Measurements from ENCODE around the gene OTOG. TPM values are rescaled to one million over a fixed set of nuclear protein-coding genes. Genes with fewer than 3 reads are reported as not detected.

Gene OTOG
- total and polyA plus RNA-seq, 4 donors, result not detected

DNA sequence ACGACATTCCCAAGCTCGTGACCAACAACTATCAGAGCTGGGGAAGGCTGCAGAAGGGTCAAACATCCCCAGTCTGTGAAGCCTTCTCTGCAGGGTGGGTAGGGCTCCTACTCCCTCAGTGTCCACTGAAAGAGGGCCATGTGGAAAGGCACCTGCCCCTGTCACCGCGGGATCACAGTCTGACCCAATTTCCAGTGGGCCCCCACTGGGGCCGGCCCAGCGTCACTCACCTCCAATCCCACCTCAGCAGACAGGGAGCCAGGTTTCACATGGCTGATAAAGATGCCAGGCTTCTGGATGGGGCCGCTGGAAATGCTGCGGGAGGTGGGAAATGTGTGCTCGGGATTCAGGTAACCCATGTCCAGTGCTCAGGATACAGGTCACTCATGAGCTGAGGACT is 22.8 kb upstream of the OTOG start:
- Histone ChIP-seq H3K27me3 (ENCODE audit: control insufficient read depth in 1 of 2, insufficient read depth in 2 of 2, low read length in 1 of 2) (no peaks in the 10 kb centered on the region), H3K9me3 (ENCODE audit: control insufficient read depth, low read length) (no peaks in the 10 kb centered on the region), H3K4me3 (ENCODE audit: low read length in 2 of 2) (no peak overlapping the region), H3K27ac (ENCODE audit: low read depth in 1 of 2, low read length in 2 of 2) (no peak overlapping the region), H3K4me1 (ENCODE audit: control insufficient read depth in 1 of 2, insufficient read depth in 2 of 2, low read length in 2 of 2) (no peaks in the 10 kb centered on the region), H3K36me3 (ENCODE audit: control insufficient read depth in 1 of 2, insufficient read depth in 2 of 2, low read length in 1 of 2) (no peaks in the 10 kb centered on the region)
- WGBS, 2 donors, result 93 to 94% methylated on average over 9 of the region's 9 CpGs
- DNase-seq (no peak), ATAC-seq (ENCODE audit: low FRiP score) (no peak)
- intact Hi-C loops (cut with DNase I), result no loop called here

DNA sequence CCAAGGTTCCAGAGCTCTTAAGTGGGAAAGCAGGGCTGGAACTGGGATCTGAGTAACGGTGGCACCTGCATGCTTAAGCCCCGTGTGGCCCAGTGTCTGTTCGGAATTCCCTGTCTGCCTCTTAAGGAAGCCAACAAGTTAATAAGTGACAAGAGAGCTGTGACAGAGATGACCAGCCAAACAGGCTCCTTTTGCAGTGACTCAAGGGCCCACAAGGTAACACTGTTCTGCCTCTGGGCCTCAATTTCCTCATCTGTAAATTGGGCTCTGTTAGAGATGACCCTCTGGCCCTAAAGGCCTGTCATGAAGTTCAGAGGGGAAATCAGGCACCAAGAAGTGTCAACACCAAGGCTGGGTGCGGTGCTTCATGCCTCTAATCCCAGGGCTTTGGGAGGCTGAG is 21.5 kb upstream of the OTOG start:
- H3K36me3 ChIP-seq (ENCODE audit: control insufficient read depth in 1 of 2, insufficient read depth in 2 of 2, low read length in 1 of 2), result no peaks in the 10 kb centered on the region
- no peak overlapping the region for H3K4me3 ChIP-seq (ENCODE audit: low read length in 2 of 2)
- DNase-seq (no peak), ATAC-seq (ENCODE audit: low FRiP score) (no peak)
- intact Hi-C loops (cut with DNase I), result no loop called here
- WGBS, 2 donors, result 86% methylated on average over 4 of the region's 4 CpGs
- no peaks in the 10 kb centered on the region for H3K27me3 ChIP-seq (ENCODE audit: control insufficient read depth in 1 of 2, insufficient read depth in 2 of 2, low read length in 1 of 2)
- no peak overlapping the region for H3K27ac ChIP-seq (ENCODE audit: low read depth in 1 of 2, low read length in 2 of 2)
- H3K9me3 ChIP-seq (ENCODE audit: control insufficient read depth, low read length), result no peaks in the 10 kb centered on the region
- H3K4me1 ChIP-seq (ENCODE audit: control insufficient read depth in 1 of 2, insufficient read depth in 2 of 2, low read length in 2 of 2), result no peaks in the 10 kb centered on the region

GRCh38 chr11:17526326-17526725 is 20.7 kb upstream of the OTOG start:
- H3K27me3 ChIP-seq (ENCODE audit: control insufficient read depth in 1 of 2, insufficient read depth in 2 of 2, low read length in 1 of 2), result no peaks in the 10 kb centered on the region
- WGBS, 2 donors, result 90 to 94% methylated on average over 13 of the region's 13 CpGs
- intact Hi-C loops (cut with DNase I), result no loop called here
- H3K36me3 ChIP-seq (ENCODE audit: control insufficient read depth in 1 of 2, insufficient read depth in 2 of 2, low read length in 1 of 2), result no peaks in the 10 kb centered on the region
- no peak overlapping the region for H3K4me3 ChIP-seq (ENCODE audit: low read length in 2 of 2)
- H3K4me1 ChIP-seq (ENCODE audit: control insufficient read depth in 1 of 2, insufficient read depth in 2 of 2, low read length in 2 of 2), result no peaks in the 10 kb centered on the region
- H3K9me3 ChIP-seq (ENCODE audit: control insufficient read depth, low read length), result no peaks in the 10 kb centered on the region
- no peak for DNase-seq
- no peak overlapping the region for H3K27ac ChIP-seq (ENCODE audit: low read depth in 1 of 2, low read length in 2 of 2)
- ATAC-seq (ENCODE audit: low FRiP score), result no peak

DNA sequence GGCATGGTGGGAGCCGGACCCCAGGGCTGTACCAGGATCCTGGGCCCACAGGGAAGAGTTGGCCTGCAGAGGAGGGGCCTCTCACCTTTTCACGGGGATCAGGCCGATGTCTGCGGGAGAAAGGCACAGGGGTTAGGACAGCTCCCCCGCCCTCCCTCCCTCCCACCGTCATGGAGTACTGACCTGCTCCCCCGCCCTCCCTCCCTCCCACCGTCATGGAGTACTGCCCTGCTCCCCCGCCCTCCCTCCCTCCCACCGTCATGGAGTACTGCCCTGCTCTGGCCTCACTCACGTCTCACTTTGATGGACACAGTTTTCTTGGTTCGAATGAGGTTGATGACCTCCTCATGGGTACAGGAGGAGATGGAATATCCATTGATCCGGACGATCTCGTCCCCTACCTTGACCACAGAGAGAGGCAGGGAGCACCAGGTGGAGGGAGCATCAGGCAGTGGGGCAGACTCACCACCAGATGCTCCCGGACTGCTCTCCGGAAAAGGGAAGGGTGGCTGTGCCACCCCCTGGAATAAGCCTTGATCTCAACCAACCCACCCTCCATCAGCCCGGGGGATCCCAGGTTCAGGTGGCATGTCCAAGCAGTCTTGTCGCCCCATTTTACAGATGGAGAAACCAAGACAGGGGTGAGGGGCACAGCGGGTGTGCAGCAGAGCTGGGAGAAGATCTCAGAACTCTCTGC is 20.0 kb upstream of the OTOG start:
- intact Hi-C loops (cut with DNase I), result no loop called here
- no peak overlapping the region for H3K27ac ChIP-seq (ENCODE audit: low read depth in 1 of 2, low read length in 2 of 2)
- no peaks in the 10 kb centered on the region for H3K4me1 ChIP-seq (ENCODE audit: control insufficient read depth in 1 of 2, insufficient read depth in 2 of 2, low read length in 2 of 2)
- DNase-seq (no peak), ATAC-seq (ENCODE audit: low FRiP score) (no peak)
- H3K4me3 ChIP-seq (ENCODE audit: low read length in 2 of 2), result no peak overlapping the region
- 80 to 87% methylated on average over 16 to 20 of the region's 20 CpGs for WGBS, 2 donors
- no peaks in the 10 kb centered on the region for H3K9me3 ChIP-seq (ENCODE audit: control insufficient read depth, low read length)
- H3K27me3 ChIP-seq (ENCODE audit: control insufficient read depth in 1 of 2, insufficient read depth in 2 of 2, low read length in 1 of 2), result no peaks in the 10 kb centered on the region
- H3K36me3 ChIP-seq (ENCODE audit: control insufficient read depth in 1 of 2, insufficient read depth in 2 of 2, low read length in 1 of 2), result no peaks in the 10 kb centered on the region

DNA sequence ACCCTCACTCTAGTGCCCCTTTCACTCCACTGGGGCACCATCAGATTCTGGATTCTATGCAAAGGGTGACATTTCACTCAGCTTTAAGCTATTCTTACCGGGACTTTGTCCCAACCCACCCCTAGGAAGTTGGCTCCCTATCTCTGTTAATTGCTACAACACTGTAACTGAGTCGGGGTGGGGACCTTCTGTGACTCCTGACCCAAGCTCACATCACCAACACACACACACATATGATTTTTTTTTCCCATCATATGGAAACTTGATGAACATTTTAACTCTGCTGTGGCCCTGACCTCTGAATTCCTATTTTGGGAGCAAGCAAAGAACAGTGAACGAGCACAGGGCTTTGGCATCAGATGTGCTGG is 19.4 kb upstream of the OTOG start:
- Histone ChIP-seq H3K9me3 (ENCODE audit: control insufficient read depth, low read length) (no peaks in the 10 kb centered on the region), H3K27ac (ENCODE audit: low read depth in 1 of 2, low read length in 2 of 2) (no peak overlapping the region), H3K36me3 (ENCODE audit: control insufficient read depth in 1 of 2, insufficient read depth in 2 of 2, low read length in 1 of 2) (no peaks in the 10 kb centered on the region), H3K27me3 (ENCODE audit: control insufficient read depth in 1 of 2, insufficient read depth in 2 of 2, low read length in 1 of 2) (no peaks in the 10 kb centered on the region), H3K4me3 (ENCODE audit: low read length in 2 of 2) (no peak overlapping the region), H3K4me1 (ENCODE audit: control insufficient read depth in 1 of 2, insufficient read depth in 2 of 2, low read length in 2 of 2) (no peaks in the 10 kb centered on the region)
- DNase-seq (no peak), ATAC-seq (ENCODE audit: low FRiP score) (no peak)
- 76 to 83% methylated on average over 3 of the region's 3 CpGs for WGBS, 2 donors
- intact Hi-C loops (cut with DNase I), result no loop called here

- Histone ChIP-seq H3K27me3 (ENCODE audit: control insufficient read depth in 1 of 2, insufficient read depth in 2 of 2, low read length in 1 of 2) (no peaks in the 10 kb centered on the region), H3K4me3 (ENCODE audit: low read length in 2 of 2) (no peak overlapping the region), H3K36me3 (ENCODE audit: control insufficient read depth in 1 of 2, insufficient read depth in 2 of 2, low read length in 1 of 2) (no peaks in the 10 kb centered on the region), H3K9me3 (ENCODE audit: control insufficient read depth, low read length) (no peaks in the 10 kb centered on the region), H3K27ac (ENCODE audit: low read depth in 1 of 2, low read length in 2 of 2) (no peak overlapping the region), H3K4me1 (ENCODE audit: control insufficient read depth in 1 of 2, insufficient read depth in 2 of 2, low read length in 2 of 2) (no peaks in the 10 kb centered on the region)
- intact Hi-C loops (cut with DNase I), result no loop called here
- 58 to 60% methylated on average over 9 of the region's 9 CpGs for WGBS, 2 donors
- ATAC-seq (ENCODE audit: low FRiP score) (no peak), DNase-seq (no peak)
Observed at GRCh38 chr11:17528181-17528691, 18.8 kb upstream of the OTOG start.

GRCh38 chr11:17528906-17529843 is 17.9 kb upstream of the OTOG start:
- Histone ChIP-seq H3K36me3 (ENCODE audit: control insufficient read depth in 1 of 2, insufficient read depth in 2 of 2, low read length in 1 of 2) (no peaks in the 10 kb centered on the region), H3K9me3 (ENCODE audit: control insufficient read depth, low read length) (no peaks in the 10 kb centered on the region), H3K27ac (ENCODE audit: low read depth in 1 of 2, low read length in 2 of 2) (no peak overlapping the region), H3K4me3 (ENCODE audit: low read length in 2 of 2) (no peak overlapping the region), H3K4me1 (ENCODE audit: control insufficient read depth in 1 of 2, insufficient read depth in 2 of 2, low read length in 2 of 2) (no peaks in the 10 kb centered on the region), H3K27me3 (ENCODE audit: control insufficient read depth in 1 of 2, insufficient read depth in 2 of 2, low read length in 1 of 2) (no peaks in the 10 kb centered on the region)
- 68 to 71% methylated on average over 14 of the region's 14 CpGs for WGBS, 2 donors
- peak in 1 of 2 donors; percentile 4 for DNase-seq
- ATAC-seq (ENCODE audit: low FRiP score), result no peak
- intact Hi-C loops (cut with DNase I), result no loop called here

DNA sequence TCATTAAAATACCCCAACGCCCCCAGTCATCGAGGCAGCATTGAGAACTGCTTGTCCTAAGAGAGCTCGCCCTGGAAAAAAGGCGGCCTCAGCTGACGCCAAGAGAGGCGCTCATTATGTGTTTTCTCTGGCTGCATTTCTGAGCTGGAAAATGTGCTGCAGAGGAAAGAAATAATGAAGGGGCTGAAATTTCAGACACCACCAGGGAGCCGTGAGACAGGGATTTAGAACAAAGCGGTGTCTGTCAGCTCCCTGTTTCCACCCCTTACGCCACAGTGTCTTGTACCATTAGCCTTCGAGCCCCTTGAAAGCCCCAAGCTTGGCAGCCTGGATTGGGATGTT is 17.2 kb upstream of the OTOG start:
- Histone ChIP-seq H3K27ac (ENCODE audit: low read depth in 1 of 2, low read length in 2 of 2) (no peak overlapping the region), H3K4me3 (ENCODE audit: low read length in 2 of 2) (no peak overlapping the region), H3K4me1 (ENCODE audit: control insufficient read depth in 1 of 2, insufficient read depth in 2 of 2, low read length in 2 of 2) (no peaks in the 10 kb centered on the region), H3K27me3 (ENCODE audit: control insufficient read depth in 1 of 2, insufficient read depth in 2 of 2, low read length in 1 of 2) (no peaks in the 10 kb centered on the region), H3K9me3 (ENCODE audit: control insufficient read depth, low read length) (no peaks in the 10 kb centered on the region), H3K36me3 (ENCODE audit: control insufficient read depth in 1 of 2, insufficient read depth in 2 of 2, low read length in 1 of 2) (no peaks in the 10 kb centered on the region)
- 34 to 48% methylated on average over 10 of the region's 10 CpGs for WGBS, 2 donors
- peak in 1 of 2 donors; percentile 66 for DNase-seq
- ATAC-seq (ENCODE audit: low FRiP score), result peak; percentile 48
- intact Hi-C loops (cut with DNase I), result no loop called here
